ENCODE data around the gene TMEM174.

DNA sequence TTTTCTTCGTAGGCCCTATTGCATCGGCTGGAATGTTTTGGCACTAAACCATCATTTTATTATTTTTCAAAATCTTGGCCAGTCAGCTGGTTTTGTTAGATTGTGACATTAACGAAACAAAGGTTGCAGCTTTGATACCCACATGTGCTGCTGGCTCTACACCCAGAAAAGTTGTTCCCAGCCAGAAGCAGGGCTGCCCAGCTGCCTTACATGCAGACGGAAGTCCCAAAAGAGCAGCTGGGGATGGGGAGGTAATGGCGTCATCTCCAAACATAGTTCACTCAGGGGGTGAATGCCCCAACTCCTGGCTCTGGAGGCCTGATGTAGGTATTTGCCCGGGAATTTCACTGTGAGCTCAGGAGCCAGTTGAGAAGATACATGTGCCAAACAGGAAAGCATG lies 29.3 kb upstream of the TMEM174 start:
- no peak for TF ChIP-seq POLR2A (IDR thresholded peaks at IDR 0.05)
- TF ChIP-seq, protein P1, sequence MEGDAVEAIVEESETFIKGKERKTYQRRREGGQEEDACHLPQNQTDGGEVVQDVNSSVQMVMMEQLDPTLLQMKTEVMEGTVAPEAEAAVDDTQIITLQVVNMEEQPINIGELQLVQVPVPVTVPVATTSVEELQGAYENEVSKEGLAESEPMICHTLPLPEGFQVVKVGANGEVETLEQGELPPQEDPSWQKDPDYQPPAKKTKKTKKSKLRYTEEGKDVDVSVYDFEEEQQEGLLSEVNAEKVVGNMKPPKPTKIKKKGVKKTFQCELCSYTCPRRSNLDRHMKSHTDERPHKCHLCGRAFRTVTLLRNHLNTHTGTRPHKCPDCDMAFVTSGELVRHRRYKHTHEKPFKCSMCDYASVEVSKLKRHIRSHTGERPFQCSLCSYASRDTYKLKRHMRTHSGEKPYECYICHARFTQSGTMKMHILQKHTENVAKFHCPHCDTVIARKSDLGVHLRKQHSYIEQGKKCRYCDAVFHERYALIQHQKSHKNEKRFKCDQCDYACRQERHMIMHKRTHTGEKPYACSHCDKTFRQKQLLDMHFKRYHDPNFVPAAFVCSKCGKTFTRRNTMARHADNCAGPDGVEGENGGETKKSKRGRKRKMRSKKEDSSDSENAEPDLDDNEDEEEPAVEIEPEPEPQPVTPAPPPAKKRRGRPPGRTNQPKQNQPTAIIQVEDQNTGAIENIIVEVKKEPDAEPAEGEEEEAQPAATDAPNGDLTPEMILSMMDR (IDR thresholded peaks at IDR 0.05) = no peak

Data from ovary (tissue), 3 donors.